HL-60 (cell line): ENCODE data around the gene BLOC1S1.

Experiments
- DNase-seq, 2 experiments: peaks; one replicate each; pipeline ENCODE4 v3.0.0-alpha.2; 2010 to 2020; ENCODE audit warnings: low read depth in 1 of 2, low spot score in 1 of 2
- H3K27ac ChIP-seq: fragments of 250-450 bp; sonication (Bioruptor Pico); replicated peaks from 2 replicates; pipeline ENCODE4 v1.5.1; 2020; ENCODE audit warnings: mild to moderate bottlenecking, moderate library complexity
- H3K27me3 ChIP-seq: fragments of 250-450 bp; sonication (Bioruptor Pico); 2 replicates; pipeline ENCODE4 v1.5.1; 2021; ENCODE audit warnings: mild to moderate bottlenecking, moderate library complexity; ENCODE audit not compliant: insufficient read depth, poor library complexity, severe bottlenecking
- H3K4me3 ChIP-seq: replicated peaks from 2 replicates; pipeline ENCODE4 v1.5.1; 2011; ENCODE audit warnings: mild to moderate bottlenecking, control low read depth, low read length; ENCODE audit not compliant: insufficient read depth
- CTCF ChIP-seq: IDR thresholded peaks from one replicate; pipeline ENCODE4 v1.5.1; 2011; ENCODE audit warnings: low read length, control low read depth, inconsistent platforms; ENCODE audit not compliant: insufficient read depth
- GABPA ChIP-seq: IDR thresholded peaks from 2 replicates; pipeline ENCODE4 v1.6.1; 2012; ENCODE audit warnings: low read depth
- POLR2AphosphoS5 ChIP-seq: IDR thresholded peaks from 2 replicates; pipeline ENCODE4 v1.6.1; 2012; ENCODE audit warnings: low read depth
- SPI1 ChIP-seq: IDR thresholded peaks from 2 replicates; pipeline ENCODE4 v1.6.1; 2012; ENCODE audit warnings: low read depth, mild to moderate bottlenecking, borderline replicate concordance
- TF ChIP-seq, protein P1 (sequence below): IDR thresholded peaks from 2 replicates; pipeline ENCODE4 v1.6.1; 2012; ENCODE audit warnings: low read depth; ENCODE audit not compliant: insufficient replicate concordance

BLOC1S1 gene

GRCh38 chr12:55743406-55744339 is 27.8 kb downstream of the BLOC1S1 start:
- TF ChIP-seq GABPA (no peak), CTCF (no peak), SPI1 (no peak)
- H3K4me3 ChIP-seq, result peak overlapping the region; percentile 72
- H3K27ac ChIP-seq, result peak overlapping the region; percentile 30; the same call in 1 of the 2 replicates
- DNase-seq, result peak; percentile 59 to 72
- H3K27me3 ChIP-seq, result peaks cover 6% of the 10 kb centered on the region

GRCh38 chr12:55744340-55745030 is 28.6 kb downstream of the BLOC1S1 start:
- H3K27me3 ChIP-seq, result peaks cover 6% of the 10 kb centered on the region
- H3K27ac ChIP-seq, result no peak overlapping the region
- TF ChIP-seq CTCF (no peak), GABPA (no peak), SPI1 (no peak), POLR2AphosphoS5 (no peak)
- TF ChIP-seq, protein P1, sequence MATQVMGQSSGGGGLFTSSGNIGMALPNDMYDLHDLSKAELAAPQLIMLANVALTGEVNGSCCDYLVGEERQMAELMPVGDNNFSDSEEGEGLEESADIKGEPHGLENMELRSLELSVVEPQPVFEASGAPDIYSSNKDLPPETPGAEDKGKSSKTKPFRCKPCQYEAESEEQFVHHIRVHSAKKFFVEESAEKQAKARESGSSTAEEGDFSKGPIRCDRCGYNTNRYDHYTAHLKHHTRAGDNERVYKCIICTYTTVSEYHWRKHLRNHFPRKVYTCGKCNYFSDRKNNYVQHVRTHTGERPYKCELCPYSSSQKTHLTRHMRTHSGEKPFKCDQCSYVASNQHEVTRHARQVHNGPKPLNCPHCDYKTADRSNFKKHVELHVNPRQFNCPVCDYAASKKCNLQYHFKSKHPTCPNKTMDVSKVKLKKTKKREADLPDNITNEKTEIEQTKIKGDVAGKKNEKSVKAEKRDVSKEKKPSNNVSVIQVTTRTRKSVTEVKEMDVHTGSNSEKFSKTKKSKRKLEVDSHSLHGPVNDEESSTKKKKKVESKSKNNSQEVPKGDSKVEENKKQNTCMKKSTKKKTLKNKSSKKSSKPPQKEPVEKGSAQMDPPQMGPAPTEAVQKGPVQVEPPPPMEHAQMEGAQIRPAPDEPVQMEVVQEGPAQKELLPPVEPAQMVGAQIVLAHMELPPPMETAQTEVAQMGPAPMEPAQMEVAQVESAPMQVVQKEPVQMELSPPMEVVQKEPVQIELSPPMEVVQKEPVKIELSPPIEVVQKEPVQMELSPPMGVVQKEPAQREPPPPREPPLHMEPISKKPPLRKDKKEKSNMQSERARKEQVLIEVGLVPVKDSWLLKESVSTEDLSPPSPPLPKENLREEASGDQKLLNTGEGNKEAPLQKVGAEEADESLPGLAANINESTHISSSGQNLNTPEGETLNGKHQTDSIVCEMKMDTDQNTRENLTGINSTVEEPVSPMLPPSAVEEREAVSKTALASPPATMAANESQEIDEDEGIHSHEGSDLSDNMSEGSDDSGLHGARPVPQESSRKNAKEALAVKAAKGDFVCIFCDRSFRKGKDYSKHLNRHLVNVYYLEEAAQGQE, result no peak
- DNase-seq, result no peak
- peak overlapping the region; percentile 72 for H3K4me3 ChIP-seq

- TF ChIP-seq, protein P1, result no peak
- TF ChIP-seq SPI1 (no peak), GABPA (no peak), CTCF (no peak), POLR2AphosphoS5 (no peak)
- peaks cover 6% of the 10 kb centered on the region for H3K27me3 ChIP-seq
- no peak overlapping the region for H3K27ac ChIP-seq
- no peak overlapping the region for H3K4me3 ChIP-seq
- DNase-seq, result no peak
Observed at GRCh38 chr12:55745361-55746173, 29.7 kb downstream of the BLOC1S1 start.
